HK-2 (cell line): ENCODE results near the gene XPO5.
"Not testable (repeated sequence)": the region's sequence is repeated elsewhere in the genome, so short reads cannot be mapped to it uniquely, and the experiment has no call there.

Experiments used
- DNase-seq: peaks from one replicate; pipeline ENCODE4 v3.0.0-alpha.2; 2018; ENCODE audit not compliant: unreplicated experiment

The XPO5 gene

DNA sequence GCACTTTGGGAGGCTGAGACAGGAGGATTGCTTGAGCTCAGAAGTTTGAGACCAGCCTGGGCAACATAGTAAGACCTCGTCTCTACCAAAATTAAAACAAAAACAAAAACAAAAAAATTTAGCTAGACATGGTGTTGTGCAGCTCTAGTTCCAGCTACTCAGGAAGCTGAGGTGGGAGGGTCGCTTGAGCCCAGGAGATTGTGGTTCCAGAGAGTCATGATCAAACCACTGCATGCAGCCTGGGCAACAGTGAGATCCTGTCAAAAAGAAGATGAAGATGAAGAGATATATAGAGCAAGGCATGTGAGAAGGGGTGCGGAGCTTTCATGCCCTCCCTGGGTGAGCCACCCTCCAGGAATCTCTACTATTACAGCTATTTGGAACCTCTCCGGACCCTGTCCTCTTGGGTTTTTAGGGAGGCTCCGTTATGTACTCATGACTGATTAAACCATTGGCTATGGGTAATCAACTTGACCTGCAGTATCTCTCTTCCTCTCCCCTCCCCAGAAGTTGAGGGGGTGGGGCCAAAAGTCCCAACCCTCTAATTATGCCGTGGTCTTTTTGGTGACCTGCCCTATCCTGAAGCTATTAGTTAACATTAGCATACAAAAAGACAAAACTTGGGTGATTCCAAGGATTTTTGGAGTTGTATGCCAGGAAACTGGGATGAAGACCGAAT lies 9.2 kb upstream of the XPO5 start:
- no peak for DNase-seq

DNA sequence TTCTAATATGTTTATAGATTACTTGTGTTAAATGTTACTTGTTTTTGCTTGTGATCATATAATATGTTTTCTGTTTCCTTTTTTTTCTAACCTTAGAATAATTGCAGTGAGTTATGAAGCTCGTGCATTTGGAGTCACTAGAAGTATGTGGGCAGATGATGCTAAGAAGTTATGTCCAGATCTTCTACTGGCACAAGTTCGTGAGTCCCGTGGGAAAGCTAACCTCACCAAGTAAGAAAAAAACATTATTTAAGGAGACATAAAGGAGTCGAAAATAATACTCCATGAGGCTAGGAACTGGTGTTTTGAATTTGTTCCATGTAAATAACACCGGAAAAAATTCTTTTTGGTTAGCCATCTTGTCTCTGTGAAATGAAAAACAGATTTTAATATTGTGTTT lies 7.1 kb upstream of the XPO5 start:
- no peak for DNase-seq

DNA sequence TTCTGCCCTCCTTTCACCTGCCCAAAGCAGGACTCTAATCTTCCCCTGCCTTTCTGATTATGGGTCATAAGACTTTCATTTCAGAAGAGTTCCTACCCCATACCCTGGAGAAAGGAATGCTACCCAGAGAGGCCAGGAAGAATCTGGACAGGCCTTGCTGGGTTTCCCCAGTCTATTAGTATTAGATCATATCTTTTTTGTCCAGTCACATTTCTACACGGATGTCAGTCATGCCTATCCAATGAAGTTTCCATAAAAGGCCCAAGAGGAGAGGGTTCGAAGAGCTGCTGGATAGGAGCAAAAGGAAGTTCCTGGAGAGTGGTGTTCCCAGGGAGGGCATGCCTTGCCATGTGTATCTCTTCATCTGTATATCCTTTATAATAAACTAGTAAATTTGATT lies 3.3 kb upstream of the XPO5 start:
- DNase-seq = peak; percentile 14

DNA sequence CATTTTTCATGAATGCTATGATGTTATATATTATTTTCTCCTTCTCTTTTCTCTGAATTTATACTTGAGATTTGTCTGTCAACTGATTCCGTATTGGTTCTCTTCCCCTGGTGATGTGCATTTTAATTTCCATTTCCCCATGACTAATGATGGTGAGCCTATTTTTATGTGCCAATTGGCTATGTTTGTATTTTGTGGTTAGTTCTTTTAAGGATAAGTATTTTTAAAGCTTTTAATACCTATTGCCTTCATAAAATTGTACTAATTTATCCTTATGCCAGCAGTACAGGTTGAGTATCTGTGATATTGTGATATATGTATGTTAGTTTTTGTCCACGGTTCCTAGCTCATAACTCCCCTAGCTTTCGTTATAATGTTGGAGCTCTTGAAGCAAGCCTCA lies 2.9 kb upstream of the XPO5 start:
- no peak for DNase-seq

DNA sequence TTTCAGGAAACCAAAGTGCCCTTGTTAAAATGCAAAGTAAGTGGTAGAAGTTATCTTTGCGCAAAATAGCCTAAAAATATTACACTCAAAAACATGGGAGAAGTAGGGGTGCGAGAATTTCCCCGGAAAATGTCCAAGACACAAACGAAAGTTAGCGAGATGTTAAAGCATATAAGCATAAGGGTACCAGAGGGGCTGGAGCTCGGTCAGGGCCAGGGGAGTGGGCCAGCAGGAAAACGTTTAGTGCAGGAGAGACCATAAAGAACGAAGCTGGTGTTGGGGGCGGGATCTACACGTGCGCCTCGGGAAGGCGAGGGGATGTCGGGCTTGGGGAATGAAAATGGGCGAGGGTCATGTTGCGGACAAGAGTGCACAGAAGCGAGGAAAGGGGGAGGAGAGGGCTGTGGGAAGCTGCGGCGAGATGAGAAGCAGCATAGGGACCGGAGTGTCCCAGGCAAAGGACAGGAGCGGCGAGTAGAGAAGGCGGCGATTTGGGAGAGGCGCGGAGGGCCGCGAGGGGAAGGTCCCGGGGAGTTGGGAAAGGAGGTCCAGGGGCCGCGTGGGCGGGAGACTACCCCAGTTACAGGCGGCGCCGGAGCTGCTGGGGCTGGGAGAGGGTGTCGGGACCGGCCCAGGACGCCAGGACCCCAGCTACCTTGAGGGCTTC lies 600 bp downstream of the XPO5 start:
- DNase-seq = peak; percentile 46

DNA sequence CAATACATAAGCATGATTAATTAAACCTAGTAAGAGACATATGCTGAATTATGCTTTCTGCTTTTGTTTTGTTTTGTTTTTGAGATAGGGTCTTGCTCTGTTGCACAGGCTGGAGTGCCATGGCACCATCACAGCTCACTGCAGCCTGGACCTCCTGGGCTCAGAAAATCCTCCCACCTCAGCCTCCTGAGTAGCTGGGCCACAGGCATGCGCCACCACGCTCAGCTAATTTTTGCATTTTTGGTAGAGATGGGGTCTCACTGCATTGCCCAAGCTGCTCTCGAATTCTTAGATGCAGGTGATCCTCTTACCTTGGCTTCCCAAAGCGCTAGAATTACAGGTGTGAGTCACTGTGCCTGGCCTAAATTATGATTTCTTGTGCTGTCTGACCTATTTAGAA lies 3.8 kb downstream of the XPO5 start:
- no peak for DNase-seq

DNA sequence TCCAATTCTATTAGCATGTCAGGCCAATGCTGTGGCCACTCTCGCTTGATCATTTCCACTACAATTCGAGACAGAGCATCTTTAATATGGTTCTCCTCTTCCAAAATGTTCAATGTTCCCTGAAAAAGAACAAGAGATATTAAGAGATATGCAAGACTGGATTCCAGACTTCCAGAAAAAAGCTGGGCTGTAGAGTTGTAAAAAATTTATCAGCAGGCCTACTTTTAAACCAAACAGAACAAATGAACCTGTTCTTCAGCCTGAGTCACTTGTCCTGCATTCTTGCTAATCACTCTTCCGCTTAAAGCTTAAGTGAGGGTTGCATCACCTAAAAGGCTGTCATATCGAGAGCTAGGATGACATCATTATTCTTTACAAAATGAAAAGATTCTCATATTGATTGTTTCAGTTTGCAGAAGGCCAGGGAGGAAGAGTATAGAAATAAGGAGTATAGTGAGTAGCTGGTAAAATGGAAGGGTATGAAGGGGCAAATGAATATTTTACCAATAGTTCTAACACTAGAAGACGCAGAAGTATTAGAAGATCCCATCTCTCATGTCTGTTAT lies 4.9 kb downstream of the XPO5 start:
- DNase-seq = peak; percentile 10

DNA sequence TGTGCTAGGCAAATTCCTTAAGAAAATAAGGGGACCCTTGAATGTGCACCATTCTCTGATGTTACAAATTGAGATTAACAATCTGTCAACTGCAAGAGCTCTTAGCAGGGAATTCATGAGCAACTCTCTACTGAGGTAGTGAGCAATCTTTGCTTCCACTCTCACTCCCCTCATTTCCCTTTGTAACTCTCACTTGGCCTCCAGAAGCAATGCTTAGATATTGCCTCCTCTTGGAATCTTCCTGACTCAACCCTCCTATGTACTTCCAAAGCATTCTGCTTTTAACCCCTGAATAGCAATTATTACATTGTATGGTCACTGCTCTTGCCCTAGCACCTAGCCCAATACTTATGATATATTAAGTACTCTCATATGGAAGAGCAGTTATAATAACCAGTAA lies 16.5 kb downstream of the XPO5 start:
- no peak for DNase-seq

DNA sequence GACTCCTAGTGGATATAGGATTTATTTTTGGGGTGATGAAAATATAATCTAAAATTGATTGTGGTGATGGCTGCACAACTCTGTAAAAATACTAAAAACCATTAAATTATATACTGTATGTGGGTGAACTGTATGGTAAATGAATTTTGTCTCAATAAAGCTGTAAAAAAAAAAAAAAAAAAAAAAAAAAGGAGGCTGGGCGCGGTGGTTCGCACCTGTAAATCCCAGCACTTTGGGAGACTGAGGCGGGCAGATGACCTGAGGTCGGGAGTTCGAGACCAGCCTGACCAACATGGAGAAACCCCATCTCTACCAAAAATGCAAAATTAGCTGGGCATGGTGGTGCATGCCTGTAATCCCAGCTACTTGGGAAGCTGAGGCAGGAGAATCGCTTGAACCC lies 18.2 kb downstream of the XPO5 start:
- DNase-seq = not testable (repeated sequence)

DNA sequence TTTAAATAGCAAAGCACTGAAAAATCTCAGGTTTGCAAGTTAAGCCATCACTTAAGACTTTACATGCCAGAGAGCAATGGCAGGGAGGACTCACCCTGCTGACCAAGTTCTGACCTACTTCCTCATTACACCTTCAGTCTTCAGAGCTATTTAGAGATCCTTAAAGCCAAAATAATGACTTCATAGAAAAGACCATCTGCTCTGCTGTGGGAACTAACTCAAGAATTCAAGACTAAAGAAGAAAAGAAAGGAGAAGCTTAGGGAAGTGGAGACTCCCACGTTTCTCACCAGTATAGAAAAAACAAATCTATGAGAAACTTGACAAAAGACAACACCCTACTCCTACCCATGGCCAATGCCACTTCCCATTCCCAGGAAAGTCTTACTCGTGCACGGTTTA lies 28.6 kb downstream of the XPO5 start:
- no peak for DNase-seq

DNA sequence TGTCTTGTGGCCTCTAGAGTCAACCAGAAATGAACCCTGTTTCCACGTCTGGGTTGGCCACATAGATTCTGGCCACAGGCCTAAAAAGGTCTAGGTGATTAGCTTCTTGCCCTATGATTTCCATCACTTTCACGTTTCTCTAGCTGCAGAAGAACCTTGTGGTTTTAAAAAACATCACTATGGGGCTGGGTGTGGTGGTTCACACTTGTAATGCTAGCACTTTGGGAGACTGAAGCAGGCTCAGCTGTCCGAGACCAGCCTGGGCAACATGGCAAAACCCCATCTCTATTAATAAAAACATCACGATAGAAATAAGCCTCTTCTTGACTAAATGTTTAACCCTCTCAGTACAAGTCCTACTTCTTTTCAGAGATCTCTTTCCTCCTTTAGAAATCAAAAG lies 31.4 kb downstream of the XPO5 start:
- DNase-seq = no peak

DNA sequence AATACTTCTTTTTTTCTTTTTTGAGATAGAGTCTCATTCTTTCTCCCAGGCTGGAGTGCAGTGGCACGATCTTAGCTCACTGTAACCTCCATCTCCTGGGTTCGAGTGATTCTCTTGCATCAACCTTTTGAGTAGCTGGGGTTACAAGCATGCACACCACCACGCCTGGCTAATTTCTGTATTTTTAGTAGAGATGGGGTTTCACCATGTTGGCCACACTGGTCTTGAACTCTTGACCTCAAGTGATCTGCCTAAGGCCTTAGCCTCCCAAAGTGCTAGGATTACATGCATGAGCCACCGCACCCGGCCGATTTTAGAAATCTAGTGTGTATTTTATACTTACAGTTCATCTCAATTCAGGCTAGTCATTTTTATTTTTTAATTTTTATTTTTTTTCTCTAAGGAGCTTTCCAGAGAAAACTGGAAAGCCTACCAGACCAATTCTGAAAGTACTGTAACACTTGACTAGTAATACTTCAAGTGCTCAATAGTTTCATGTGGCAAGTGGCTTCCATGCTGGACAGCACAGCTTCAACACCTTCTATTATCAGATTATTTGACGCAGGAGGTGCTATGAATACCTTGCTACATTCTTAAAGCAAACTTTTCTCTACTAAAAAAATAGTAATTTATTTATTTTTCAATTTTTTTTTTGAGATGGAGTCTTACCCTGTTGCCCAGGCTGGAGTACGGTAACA lies 33.9 kb downstream of the XPO5 start:
- no peak for DNase-seq

DNA sequence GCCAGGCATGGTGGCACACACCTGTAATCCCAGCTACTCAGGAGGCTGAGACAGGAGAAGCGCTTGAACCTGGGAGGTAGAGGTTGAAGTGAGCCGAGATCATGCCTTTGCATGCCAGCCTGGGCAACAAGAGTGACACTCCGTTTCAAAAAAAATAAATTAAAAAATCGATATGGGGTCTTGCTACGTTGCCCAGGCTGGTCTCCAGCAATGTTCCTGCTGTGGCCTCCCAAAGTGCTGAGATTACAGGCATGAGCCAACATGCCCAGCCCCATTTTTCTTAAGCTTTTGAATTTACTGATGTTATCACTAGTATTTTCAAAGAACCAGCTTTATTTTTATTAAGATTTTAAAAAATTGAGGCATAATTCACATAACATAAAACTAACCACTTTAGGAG lies 35.3 kb downstream of the XPO5 start:
- no peak for DNase-seq

DNA sequence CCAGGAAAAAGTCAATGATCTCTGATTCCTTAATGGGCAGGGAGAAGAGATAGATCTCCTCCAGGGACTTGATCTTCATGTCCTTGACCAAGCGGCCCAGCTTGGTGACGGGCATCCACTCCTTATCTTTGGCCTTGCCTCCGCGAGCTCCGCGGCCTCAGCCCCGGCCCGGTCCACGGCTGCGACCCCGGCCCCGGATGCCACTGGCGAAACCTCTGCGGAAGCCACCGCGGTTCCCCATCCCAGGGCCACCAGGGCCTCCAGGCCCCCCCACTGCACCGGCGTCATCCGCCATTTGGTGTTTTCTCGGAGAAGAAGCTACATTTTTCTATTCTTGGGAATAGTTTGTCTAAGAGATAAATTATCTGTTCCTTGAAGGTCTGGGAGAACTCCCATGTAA lies 36.4 kb downstream of the XPO5 start:
- DNase-seq = not testable (repeated sequence)

DNA sequence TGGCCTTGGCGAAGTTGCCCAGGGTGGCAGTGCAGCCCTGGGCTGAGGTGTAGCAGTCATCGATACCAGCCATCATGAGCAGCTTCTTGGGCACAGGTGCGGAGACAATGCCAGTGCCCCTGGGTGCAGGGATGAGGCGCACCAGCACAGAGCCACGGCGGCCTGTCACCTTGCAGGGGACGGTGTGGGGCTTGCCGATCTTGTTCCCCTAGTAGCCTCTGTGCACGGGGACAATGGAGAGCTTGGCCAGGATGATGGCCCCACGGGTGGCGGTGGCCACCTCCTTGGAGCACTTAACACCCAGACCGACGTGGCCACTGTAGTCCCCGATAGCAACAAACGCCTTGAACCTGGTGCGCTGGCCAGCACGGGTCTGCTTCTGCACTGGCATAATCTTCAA lies 36.9 kb downstream of the XPO5 start:
- DNase-seq = not testable (repeated sequence)

DNA sequence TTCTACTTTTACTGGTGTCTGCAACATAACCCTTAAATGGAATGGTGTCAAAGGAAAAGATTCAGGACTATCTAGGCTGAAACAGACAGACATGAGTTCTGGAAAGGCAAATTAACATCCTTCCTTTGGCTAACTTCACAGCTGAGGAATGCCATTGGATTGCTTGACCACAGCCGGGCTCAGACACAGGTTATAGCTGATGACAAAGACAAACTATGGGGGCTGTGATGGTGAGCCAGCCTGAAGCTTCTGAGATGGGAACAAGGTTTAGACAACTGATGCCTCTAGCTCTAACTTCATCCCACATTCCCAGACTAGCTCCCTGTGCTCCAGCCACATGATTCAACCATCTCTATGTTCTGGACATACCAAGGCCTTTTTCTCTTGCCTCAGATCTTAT lies 43.6 kb downstream of the XPO5 start:
- DNase-seq = no peak

DNA sequence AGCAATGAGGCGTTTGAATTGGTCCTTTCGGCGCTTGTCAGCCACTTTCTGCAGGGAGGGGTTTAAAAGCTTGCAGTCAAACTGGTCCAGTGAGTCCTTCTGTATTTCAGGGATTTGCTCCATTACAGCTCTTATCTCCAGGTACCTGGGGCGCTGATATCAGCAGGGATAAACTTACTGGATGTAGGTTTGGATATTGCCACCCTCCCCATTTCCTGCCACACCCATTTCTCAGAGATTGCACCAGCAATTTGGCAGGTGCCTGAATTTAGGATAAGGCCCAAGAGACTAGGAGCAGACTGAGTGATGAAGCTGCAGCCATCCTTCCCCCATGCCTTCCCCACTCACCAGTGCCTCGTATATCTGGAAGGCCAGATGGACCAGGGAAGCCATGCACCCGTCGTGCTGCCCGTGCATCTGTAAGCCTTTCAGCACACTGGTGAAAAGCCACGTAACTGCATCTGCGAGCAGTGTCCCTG lies 51.3 kb downstream of the XPO5 start:
- no peak for DNase-seq

DNA sequence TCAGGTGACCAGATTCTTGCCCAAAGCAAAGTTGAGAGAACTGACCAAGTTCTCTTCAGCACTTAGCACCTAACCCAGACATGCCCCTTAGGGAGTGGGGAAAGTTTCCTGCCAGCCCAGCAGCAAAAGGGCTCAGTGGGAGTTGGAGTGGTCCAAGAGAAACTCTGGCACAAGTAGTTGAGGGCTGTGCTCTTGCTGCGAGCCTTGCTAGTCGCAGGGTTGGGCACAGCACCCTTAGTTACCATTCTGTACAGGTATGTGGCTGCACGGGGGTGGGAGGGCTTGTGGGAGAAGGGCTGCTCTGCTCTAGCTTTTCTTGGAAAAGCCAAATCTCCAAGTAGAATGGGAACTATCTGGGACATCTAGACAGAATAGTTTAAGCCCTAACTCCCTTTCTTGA lies 52.6 kb downstream of the XPO5 start:
- DNase-seq = no peak

DNA sequence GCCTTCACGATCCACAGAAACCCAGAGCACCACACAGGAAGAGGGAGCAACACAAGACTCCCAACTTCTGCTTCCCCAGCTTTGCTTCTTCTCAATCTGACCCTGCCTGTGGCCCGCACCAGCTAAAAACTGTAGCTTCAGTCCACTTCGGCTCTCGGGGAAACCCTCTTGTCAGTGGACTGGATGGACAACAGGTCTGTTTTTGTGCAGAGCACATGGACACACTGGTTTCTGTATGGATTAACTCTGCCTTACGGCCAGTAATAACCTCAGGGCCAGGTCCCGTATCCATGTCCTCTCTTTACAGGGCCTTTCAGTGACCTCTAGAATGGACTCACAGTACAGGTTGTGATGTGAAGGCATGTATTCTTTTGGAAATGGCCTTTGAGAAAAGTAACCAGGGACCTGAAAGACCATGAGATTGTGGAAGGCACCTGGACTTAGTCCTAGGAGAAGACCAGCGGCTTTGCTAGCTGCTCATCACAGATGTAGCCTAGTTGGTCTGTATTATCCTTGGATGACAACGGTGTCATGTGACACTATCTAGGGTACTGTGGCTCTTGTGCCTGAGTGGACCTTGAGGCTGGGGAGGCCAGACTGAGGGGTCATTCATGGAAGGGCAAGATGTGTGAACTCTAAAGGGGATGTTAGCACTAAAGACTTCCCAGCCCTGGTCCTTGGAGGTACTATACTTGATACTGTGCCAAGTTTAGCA lies 53.1 kb downstream of the XPO5 start:
- no peak for DNase-seq

DNA sequence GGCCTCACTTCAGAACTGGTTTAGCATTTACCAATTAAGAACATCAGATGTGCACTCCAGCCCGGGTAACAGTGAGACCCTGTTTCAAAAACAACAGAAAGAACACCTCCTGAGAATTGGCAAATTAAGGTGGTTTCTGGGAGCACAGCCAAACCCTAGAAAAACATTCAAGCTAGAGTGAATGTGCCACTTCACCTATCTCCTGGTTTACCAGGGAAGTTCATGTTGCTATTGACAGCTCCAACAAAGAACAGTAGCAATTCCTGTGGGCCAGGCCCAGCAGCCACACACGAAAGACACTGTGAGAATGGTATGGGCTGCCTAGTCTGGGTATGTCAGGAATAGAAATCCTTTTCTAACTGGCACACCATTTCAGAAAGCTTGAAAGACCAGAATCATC lies 54.0 kb downstream of the XPO5 start:
- DNase-seq = no peak

DNA sequence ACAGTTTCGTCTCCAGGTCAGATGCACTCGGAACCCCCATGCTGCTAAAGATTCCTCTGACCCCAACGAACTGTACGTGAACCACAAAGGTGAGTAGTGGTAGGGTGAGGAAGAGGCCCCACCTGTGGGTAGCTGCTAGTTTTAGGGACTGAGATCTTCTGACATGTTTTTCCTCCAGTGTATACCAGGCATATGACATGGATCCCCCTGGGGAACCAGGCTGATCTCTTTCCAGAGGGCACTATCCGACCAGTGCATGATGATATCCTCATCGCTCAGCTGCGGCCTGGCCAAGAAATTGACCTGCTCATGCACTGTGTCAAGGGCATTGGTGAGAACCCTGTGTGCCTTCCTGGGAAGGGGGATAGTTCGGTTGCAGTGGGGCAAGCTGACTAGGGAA lies 55.7 kb downstream of the XPO5 start:
- DNase-seq = no peak
